Measurements from ENCODE around the gene MYZAP. TPM values are rescaled to one million over a fixed set of nuclear protein-coding genes. Genes with fewer than 3 reads are reported as not detected.

Gene MYZAP
- polyA plus RNA-seq, 1 of the 3 experiments (the other 2 are of a cell fraction) = 0.07 TPM

DNA sequence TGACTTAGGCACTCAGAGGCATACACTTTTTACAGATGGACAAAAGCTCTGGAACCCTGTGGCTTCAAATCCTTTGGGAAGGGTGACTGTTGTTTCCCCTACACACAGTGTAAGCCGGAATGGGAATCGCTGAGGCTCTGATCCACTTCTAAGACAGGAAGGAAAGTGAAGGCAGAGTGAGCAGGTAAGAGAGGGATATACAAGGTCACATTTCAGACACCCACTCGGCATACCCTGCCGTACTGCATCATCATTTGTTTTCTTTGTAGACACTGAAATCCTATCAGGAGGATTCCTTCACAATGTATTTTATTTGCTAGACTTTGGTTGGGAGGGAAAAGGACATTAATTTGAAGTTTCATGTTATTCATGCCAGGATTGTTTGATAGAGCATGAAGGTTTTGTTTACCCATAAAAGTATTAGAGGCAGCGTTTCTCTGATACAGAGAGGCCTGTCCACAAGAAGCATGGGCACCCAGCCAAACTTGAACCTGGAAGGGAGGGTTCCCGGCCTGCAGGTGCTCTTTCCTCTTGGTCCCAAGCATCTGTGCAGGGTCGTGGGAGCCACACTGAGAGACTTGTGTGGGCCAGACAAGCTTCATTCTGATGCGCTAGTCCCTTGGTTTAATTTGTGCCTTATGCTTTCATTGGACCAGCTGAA, 92.9 kb downstream of the MYZAP start:
- Histone ChIP-seq H3K36me3 (replicated peaks in 1 of 2; ENCODE audit: control insufficient read depth in 1 of 2, insufficient read depth in 2 of 2, low read length in 1 of 2) (no peaks in the 10 kb centered on the region), H2AFZ (ENCODE audit: low read depth) (no peak overlapping the region), H3K9me2 (no peaks in the 10 kb centered on the region), H3K9me3 (no peaks in the 10 kb centered on the region), H3K4me2 (no peak overlapping the region), H3K27me3 (ENCODE audit: insufficient read depth) (no peaks in the 10 kb centered on the region), H4K20me1 (ENCODE audit: insufficient read depth) (no peaks in the 10 kb centered on the region), H3F3A (replicated peaks; ENCODE audit: insufficient read depth) (no peaks in the 10 kb centered on the region), H3K4me1 (ENCODE audit: control insufficient read depth in 1 of 2, insufficient read depth in 2 of 2, low read depth in 1 of 2, low read length in 1 of 2) (0 out of 4 replicates have a peak, but pooled peaks cover 0 to 3% of the 10 kb centered on the region in 2 experiments), H3K79me2 (ENCODE audit: insufficient read depth) (no peaks in the 10 kb centered on the region), H3K9ac (no peak overlapping the region), H3K4me3 (ENCODE audit: low read depth in 2 of 2, low read length in 1 of 2) (no peak overlapping the region), H3K27ac (ENCODE audit: low read depth in 2 of 2, low read length in 1 of 2) (no peak overlapping the region)
- CTCF ChIA-PET = no interaction called here
- TF ChIP-seq GABPA (IDR thresholded peaks at IDR 0.05; ENCODE audit: low read depth) (no peak), RCOR1 (IDR thresholded peaks at IDR 0.05; ENCODE audit: low read length) (no peak), GATA2 (CRISPR knock-in tag; IDR thresholded peaks at IDR 0.05) (no peak), FOXM1 (IDR thresholded peaks at IDR 0.05; ENCODE audit: low read depth) (no peak), FOXJ3 (CRISPR knock-in tag; IDR thresholded peaks at IDR 0.05) (no peak), NRF1 (IDR thresholded peaks at IDR 0.05; ENCODE audit: low read depth, low read length) (no peak), CHD2 (IDR thresholded peaks at IDR 0.05; ENCODE audit: low read length, partially characterized antibody) (no peak), NFIC (IDR thresholded peaks at IDR 0.05; ENCODE audit: borderline replicate concordance) (no peak), TEAD4 (IDR thresholded peaks at IDR 0.05; ENCODE audit: borderline replicate concordance, insufficient read depth) (no peak), TAF1 (IDR thresholded peaks at IDR 0.05; ENCODE audit: borderline replicate concordance, low read depth, low read length) (no peak), MXI1 (IDR thresholded peaks at IDR 0.05; ENCODE audit: low read depth, low read length) (no peak)
- TF ChIP-seq, protein P1, sequence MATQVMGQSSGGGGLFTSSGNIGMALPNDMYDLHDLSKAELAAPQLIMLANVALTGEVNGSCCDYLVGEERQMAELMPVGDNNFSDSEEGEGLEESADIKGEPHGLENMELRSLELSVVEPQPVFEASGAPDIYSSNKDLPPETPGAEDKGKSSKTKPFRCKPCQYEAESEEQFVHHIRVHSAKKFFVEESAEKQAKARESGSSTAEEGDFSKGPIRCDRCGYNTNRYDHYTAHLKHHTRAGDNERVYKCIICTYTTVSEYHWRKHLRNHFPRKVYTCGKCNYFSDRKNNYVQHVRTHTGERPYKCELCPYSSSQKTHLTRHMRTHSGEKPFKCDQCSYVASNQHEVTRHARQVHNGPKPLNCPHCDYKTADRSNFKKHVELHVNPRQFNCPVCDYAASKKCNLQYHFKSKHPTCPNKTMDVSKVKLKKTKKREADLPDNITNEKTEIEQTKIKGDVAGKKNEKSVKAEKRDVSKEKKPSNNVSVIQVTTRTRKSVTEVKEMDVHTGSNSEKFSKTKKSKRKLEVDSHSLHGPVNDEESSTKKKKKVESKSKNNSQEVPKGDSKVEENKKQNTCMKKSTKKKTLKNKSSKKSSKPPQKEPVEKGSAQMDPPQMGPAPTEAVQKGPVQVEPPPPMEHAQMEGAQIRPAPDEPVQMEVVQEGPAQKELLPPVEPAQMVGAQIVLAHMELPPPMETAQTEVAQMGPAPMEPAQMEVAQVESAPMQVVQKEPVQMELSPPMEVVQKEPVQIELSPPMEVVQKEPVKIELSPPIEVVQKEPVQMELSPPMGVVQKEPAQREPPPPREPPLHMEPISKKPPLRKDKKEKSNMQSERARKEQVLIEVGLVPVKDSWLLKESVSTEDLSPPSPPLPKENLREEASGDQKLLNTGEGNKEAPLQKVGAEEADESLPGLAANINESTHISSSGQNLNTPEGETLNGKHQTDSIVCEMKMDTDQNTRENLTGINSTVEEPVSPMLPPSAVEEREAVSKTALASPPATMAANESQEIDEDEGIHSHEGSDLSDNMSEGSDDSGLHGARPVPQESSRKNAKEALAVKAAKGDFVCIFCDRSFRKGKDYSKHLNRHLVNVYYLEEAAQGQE (IDR thresholded peaks at IDR 0.05; ENCODE audit: low read depth, low read length) = no peak
- TF ChIP-seq, protein P2, sequence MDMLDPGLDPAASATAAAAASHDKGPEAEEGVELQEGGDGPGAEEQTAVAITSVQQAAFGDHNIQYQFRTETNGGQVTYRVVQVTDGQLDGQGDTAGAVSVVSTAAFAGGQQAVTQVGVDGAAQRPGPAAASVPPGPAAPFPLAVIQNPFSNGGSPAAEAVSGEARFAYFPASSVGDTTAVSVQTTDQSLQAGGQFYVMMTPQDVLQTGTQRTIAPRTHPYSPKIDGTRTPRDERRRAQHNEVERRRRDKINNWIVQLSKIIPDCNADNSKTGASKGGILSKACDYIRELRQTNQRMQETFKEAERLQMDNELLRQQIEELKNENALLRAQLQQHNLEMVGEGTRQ (IDR thresholded peaks at IDR 0.05; ENCODE audit: borderline replicate concordance, low read depth, low read length) = no peak
- TF ChIP-seq, protein P3, sequence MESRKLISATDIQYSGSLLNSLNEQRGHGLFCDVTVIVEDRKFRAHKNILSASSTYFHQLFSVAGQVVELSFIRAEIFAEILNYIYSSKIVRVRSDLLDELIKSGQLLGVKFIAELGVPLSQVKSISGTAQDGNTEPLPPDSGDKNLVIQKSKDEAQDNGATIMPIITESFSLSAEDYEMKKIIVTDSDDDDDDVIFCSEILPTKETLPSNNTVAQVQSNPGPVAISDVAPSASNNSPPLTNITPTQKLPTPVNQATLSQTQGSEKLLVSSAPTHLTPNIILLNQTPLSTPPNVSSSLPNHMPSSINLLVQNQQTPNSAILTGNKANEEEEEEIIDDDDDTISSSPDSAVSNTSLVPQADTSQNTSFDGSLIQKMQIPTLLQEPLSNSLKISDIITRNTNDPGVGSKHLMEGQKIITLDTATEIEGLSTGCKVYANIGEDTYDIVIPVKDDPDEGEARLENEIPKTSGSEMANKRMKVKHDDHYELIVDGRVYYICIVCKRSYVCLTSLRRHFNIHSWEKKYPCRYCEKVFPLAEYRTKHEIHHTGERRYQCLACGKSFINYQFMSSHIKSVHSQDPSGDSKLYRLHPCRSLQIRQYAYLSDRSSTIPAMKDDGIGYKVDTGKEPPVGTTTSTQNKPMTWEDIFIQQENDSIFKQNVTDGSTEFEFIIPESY (IDR thresholded peaks at IDR 0.05; ENCODE audit: borderline replicate concordance, low read depth) = no peak
- 74% methylated on average over 8 of the region's 8 CpGs for WGBS (ENCODE audit: low lambda C conversion rate)
- POLR2A ChIA-PET = no interaction called here
- no peak for DNase-seq

All from SK-N-SH (cell line).